ENCODE measurements around the gene CXCR5.

The CXCR5 gene

GRCh38 chr11:118881228-118881627 lies 2.5 kb upstream of the CXCR5 start:
- TF ChIP-seq TAF1 (IDR thresholded peaks at IDR 0.05; ENCODE audit: low read depth) (no peak), TCF12 (IDR thresholded peaks at IDR 0.05; ENCODE audit: low read depth) (no peak), REST (IDR thresholded peaks at IDR 0.05; ENCODE audit: low read depth) (no peak), FOXM1 (IDR thresholded peaks at IDR 0.05; ENCODE audit: borderline replicate concordance, low read depth) (no peak), EGR1 (IDR thresholded peaks at IDR 0.05) (no peak), CREB1 (IDR thresholded peaks at IDR 0.05; ENCODE audit: low read depth) (no peak), EP300 (IDR thresholded peaks at IDR 0.05; ENCODE audit: borderline replicate concordance) (no peak), CEBPB (IDR thresholded peaks at IDR 0.05) (no peak), USF1 (IDR thresholded peaks at IDR 0.05) (no peak), MAX (IDR thresholded peaks at IDR 0.05) (no peak), RAD21 (IDR thresholded peaks at IDR 0.05; ENCODE audit: low read depth) (no peak), TEAD4 (IDR thresholded peaks at IDR 0.05) (no peak), NFIC (IDR thresholded peaks at IDR 0.05) (no peak)

GRCh38 chr11:118882491-118882890 lies 1.2 kb upstream of the CXCR5 start:
- TF ChIP-seq EP300 (IDR thresholded peaks at IDR 0.05; ENCODE audit: borderline replicate concordance) (no peak), FOXM1 (IDR thresholded peaks at IDR 0.05; ENCODE audit: borderline replicate concordance, low read depth) (no peak), RAD21 (IDR thresholded peaks at IDR 0.05; ENCODE audit: low read depth) (no peak), CREB1 (IDR thresholded peaks at IDR 0.05; ENCODE audit: low read depth) (no peak), TAF1 (IDR thresholded peaks at IDR 0.05; ENCODE audit: low read depth) (no peak), ZBTB7A (IDR thresholded peaks at IDR 0.05; ENCODE audit: low read depth) (no peak), EGR1 (IDR thresholded peaks at IDR 0.05) (no peak), MAX (IDR thresholded peaks at IDR 0.05) (no peak), CEBPB (IDR thresholded peaks at IDR 0.05) (no peak), TEAD4 (IDR thresholded peaks at IDR 0.05) (no peak), YY1 (IDR thresholded peaks at IDR 0.05; ENCODE audit: low read depth) (no peak), NFIC (IDR thresholded peaks at IDR 0.05) (no peak), USF1 (IDR thresholded peaks at IDR 0.05) (no peak), REST (IDR thresholded peaks at IDR 0.05; ENCODE audit: low read depth) (no peak)

- TF ChIP-seq REST (IDR thresholded peaks at IDR 0.05; ENCODE audit: low read depth) (no peak), CEBPB (IDR thresholded peaks at IDR 0.05) (no peak), FOXM1 (IDR thresholded peaks at IDR 0.05; ENCODE audit: borderline replicate concordance, low read depth) (no peak), ZBTB7A (IDR thresholded peaks at IDR 0.05; ENCODE audit: low read depth) (no peak), CREB1 (IDR thresholded peaks at IDR 0.05; ENCODE audit: low read depth) (no peak), TCF12 (IDR thresholded peaks at IDR 0.05; ENCODE audit: low read depth) (no peak), TAF1 (IDR thresholded peaks at IDR 0.05; ENCODE audit: low read depth) (no peak), EP300 (IDR thresholded peaks at IDR 0.05; ENCODE audit: borderline replicate concordance) (no peak), MAX (IDR thresholded peaks at IDR 0.05) (no peak), RAD21 (IDR thresholded peaks at IDR 0.05; ENCODE audit: low read depth) (no peak), EGR1 (IDR thresholded peaks at IDR 0.05) (no peak), TEAD4 (IDR thresholded peaks at IDR 0.05) (no peak), YY1 (IDR thresholded peaks at IDR 0.05; ENCODE audit: low read depth) (no peak), NFIC (IDR thresholded peaks at IDR 0.05) (no peak), USF1 (IDR thresholded peaks at IDR 0.05) (no peak)
Measured at GRCh38 chr11:118883004-118883367, 706 bp upstream of the CXCR5 start.

- TF ChIP-seq CREB1 (IDR thresholded peaks at IDR 0.05; ENCODE audit: low read depth) (no peak), EGR1 (IDR thresholded peaks at IDR 0.05) (no peak), YY1 (IDR thresholded peaks at IDR 0.05; ENCODE audit: low read depth) (no peak), MAX (IDR thresholded peaks at IDR 0.05) (no peak), TEAD4 (IDR thresholded peaks at IDR 0.05) (no peak), USF1 (IDR thresholded peaks at IDR 0.05) (no peak), CEBPB (IDR thresholded peaks at IDR 0.05) (no peak), REST (IDR thresholded peaks at IDR 0.05; ENCODE audit: low read depth) (no peak), FOXM1 (IDR thresholded peaks at IDR 0.05; ENCODE audit: borderline replicate concordance, low read depth) (no peak), TCF12 (IDR thresholded peaks at IDR 0.05; ENCODE audit: low read depth) (no peak), ZBTB7A (IDR thresholded peaks at IDR 0.05; ENCODE audit: low read depth) (no peak), EP300 (IDR thresholded peaks at IDR 0.05; ENCODE audit: borderline replicate concordance) (no peak), TAF1 (IDR thresholded peaks at IDR 0.05; ENCODE audit: low read depth) (no peak), RAD21 (IDR thresholded peaks at IDR 0.05; ENCODE audit: low read depth) (no peak), NFIC (IDR thresholded peaks at IDR 0.05) (no peak)
Measured at GRCh38 chr11:118884875-118885274, 1.2 kb downstream of the CXCR5 start.

Measured in Ishikawa (cell line).